Measurements from ENCODE around the gene MCTP1. TPM values are rescaled to one million over a fixed set of nuclear protein-coding genes. Genes with fewer than 3 reads are reported as not detected.

MCTP1 gene
- total RNA-seq, 1 experiment from 2014 or later = 2.5 TPM

DNA sequence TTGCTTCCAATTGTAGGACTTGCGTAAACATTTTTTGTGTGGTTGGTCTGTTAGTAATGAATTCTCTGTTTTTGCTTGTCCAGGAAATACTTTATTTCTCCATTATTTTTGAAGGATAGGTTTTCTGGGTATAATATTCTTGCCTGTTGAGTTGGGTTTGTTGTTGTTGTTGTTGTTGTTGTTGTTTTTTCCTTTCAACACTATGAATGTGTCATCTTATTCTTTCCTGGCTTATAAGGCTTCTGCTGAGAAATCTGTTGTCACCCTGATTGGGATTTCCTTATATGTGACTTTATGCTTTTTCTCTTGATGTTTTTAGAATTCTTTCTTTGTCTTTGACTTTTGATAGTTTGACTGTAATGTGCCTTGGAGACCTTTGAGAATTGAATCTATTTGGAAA, 626.6 kb downstream of the MCTP1 start:
- Histone ChIP-seq H3K14ac (ENCODE audit: insufficient read depth, low read length) (no peak overlapping the region), H2BK20ac (ENCODE audit: low read depth, low read length, poor library complexity, severe bottlenecking) (no peak overlapping the region), H3K56ac (ENCODE audit: insufficient read length, low read depth, low read length) (no peak overlapping the region), H3K23ac (ENCODE audit: insufficient read length, low read depth, low read length) (no peak overlapping the region), H3K18ac (ENCODE audit: insufficient read length, low read depth, low read length) (no peak overlapping the region), H3K4me1 (ENCODE audit: insufficient read depth, low read length) (no peaks in the 10 kb centered on the region), H4K5ac (ENCODE audit: insufficient read length, low read depth, low read length) (no peak overlapping the region), H2AFZ (ENCODE audit: low read length) (no peak overlapping the region), H3K4me2 (ENCODE audit: insufficient read depth, insufficient read length, low read length) (no peak overlapping the region), H3K79me1 (ENCODE audit: insufficient read depth, low read depth, low read length, poor library complexity, severe bottlenecking) (peaks cover 3% of the 10 kb centered on the region), H4K8ac (replicated peaks; ENCODE audit: insufficient read length, low read depth, low read length) (no peak overlapping the region), H2BK5ac (ENCODE audit: insufficient read length, low read length) (no peak overlapping the region), H3K79me2 (ENCODE audit: insufficient read depth, low read length) (no peaks in the 10 kb centered on the region), H2BK12ac (ENCODE audit: insufficient read length, low read depth, low read length) (no peak overlapping the region), H2BK120ac (ENCODE audit: low read depth, low read length, poor library complexity, severe bottlenecking) (no peak overlapping the region), H3K27ac (ENCODE audit: insufficient read length, low read depth, low read length) (no peak overlapping the region), H3K23me2 (ENCODE audit: insufficient read length, low read depth, low read length, poor library complexity, severe bottlenecking) (no peaks in the 10 kb centered on the region), H3K9me3 (ENCODE audit: control insufficient read depth, low read depth, low read length) (no peaks in the 10 kb centered on the region), H3K9ac (ENCODE audit: extremely low read depth, insufficient read length, low read length) (no peak overlapping the region), H4K20me1 (ENCODE audit: control insufficient read depth, insufficient read depth, insufficient read length) (no peaks in the 10 kb centered on the region), H3K4ac (ENCODE audit: low read depth, low read length) (no peak overlapping the region), H4K91ac (ENCODE audit: insufficient read length, low read depth, low read length) (no peak overlapping the region), H2AK5ac (ENCODE audit: insufficient read length, low read length) (no peak overlapping the region), H3T11ph (ENCODE audit: low read length) (no peak overlapping the region), H3K27me3 (ENCODE audit: insufficient read depth, low read length) (no peaks in the 10 kb centered on the region), H2BK15ac (ENCODE audit: low read depth, low read length) (no peak overlapping the region)
- Mint-ChIP-seq H3K9me3 (peaks cover 33 to 40% of the 10 kb centered on the region in 2 experiments), H3K36me3 (ENCODE audit: insufficient read depth in 1 of 3, low read depth in 3 of 3) (peaks cover 55 to 73% (median 58%) of the 10 kb centered on the region in 3 experiments), H3K27me3 (ENCODE audit: low read depth) (no peaks in the 10 kb centered on the region), H3K27ac (no peak overlapping the region), H3K4me1 (no peaks in the 10 kb centered on the region), H3K4me3 (no peak overlapping the region)
- TF ChIP-seq, protein P1, sequence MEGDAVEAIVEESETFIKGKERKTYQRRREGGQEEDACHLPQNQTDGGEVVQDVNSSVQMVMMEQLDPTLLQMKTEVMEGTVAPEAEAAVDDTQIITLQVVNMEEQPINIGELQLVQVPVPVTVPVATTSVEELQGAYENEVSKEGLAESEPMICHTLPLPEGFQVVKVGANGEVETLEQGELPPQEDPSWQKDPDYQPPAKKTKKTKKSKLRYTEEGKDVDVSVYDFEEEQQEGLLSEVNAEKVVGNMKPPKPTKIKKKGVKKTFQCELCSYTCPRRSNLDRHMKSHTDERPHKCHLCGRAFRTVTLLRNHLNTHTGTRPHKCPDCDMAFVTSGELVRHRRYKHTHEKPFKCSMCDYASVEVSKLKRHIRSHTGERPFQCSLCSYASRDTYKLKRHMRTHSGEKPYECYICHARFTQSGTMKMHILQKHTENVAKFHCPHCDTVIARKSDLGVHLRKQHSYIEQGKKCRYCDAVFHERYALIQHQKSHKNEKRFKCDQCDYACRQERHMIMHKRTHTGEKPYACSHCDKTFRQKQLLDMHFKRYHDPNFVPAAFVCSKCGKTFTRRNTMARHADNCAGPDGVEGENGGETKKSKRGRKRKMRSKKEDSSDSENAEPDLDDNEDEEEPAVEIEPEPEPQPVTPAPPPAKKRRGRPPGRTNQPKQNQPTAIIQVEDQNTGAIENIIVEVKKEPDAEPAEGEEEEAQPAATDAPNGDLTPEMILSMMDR (conservative IDR thresholded peaks at IDR 0.05) = no peak
- no CpG with 5 or more reads among the region's 1 CpG for WGBS (ENCODE audit: extremely low coverage, insufficient read length, low lambda C conversion rate)
- DNase-seq = no peak

Other genes starting within 250 kb of the MCTP1 start
- not detected in 2 replicates for gene FAM81B, start 106.3 kb upstream of the MCTP1 start, total RNA-seq (2021)

All from H9 (cell line).